Activated naive CD4-positive, alpha-beta T cell treated with anti-CD3 and anti-CD28 coated beads for 36 hours (primary cell): ENCODE data around the gene OPCML. TPM values are rescaled to one million over a fixed set of nuclear protein-coding genes. Genes with fewer than 3 reads are reported as not detected.

ENCODE experiments used
- CTCF ChIA-PET: fragments of 350-600 bp; sonication (Branson Sonifier 250); formaldehyde crosslinking; loops from one replicate; lab custom pipeline; 2021; ENCODE audit warnings: antibody characterized with exemption; lab: Charles Lee
- DNase-seq: peaks from one replicate; pipeline ENCODE4 v3.0.0-alpha.2; 2020
- H3K27ac Mint-ChIP-seq: one replicate; pipeline ENCODE4 v1.8.0; 2021; ENCODE audit warnings: mild to moderate bottlenecking, mixed read lengths
- H3K27me3 Mint-ChIP-seq: one replicate; pipeline ENCODE4 v1.8.0; 2021; ENCODE audit warnings: low read depth, mixed read lengths
- H3K36me3 Mint-ChIP-seq: one replicate; pipeline ENCODE4 v1.8.0; 2021; ENCODE audit warnings: low read depth, mixed read lengths
- H3K4me1 Mint-ChIP-seq: one replicate; pipeline ENCODE4 v1.8.0; 2021; ENCODE audit warnings: low read depth, mixed read lengths
- H3K4me3 Mint-ChIP-seq: one replicate; pipeline ENCODE4 v1.8.0; 2021; ENCODE audit warnings: mild to moderate bottlenecking, moderate library complexity, mixed read lengths
- H3K9me3 Mint-ChIP-seq: one replicate; pipeline ENCODE4 v1.8.0; 2021; ENCODE audit warnings: mixed read lengths
- intact Hi-C: fragments of 100-400 bp; cut with micrococcal nuclease; formaldehyde crosslinking; loops from one replicate; pipeline ENCODE4 v1.15.1; 2023
- total RNA-seq, 2 experiments: library from RNA; stranded (reverse); gene quantifications; one replicate each; pipeline ENCODE4 v1.2.3, GENCODE V29; 2021

The OPCML gene
- total RNA-seq, 2 experiments from 2014 or later, result not detected

GRCh38 chr11:132430429-132431062 lies 1101.8 kb downstream of the OPCML start:
- Mint-ChIP-seq H3K36me3 (no peaks in the 10 kb centered on the region), H3K27me3 (no peaks in the 10 kb centered on the region), H3K4me1 (no peaks in the 10 kb centered on the region), H3K9me3 (no peaks in the 10 kb centered on the region), H3K27ac (no peak overlapping the region), H3K4me3 (no peak overlapping the region)
- CTCF ChIA-PET, result no interaction called here
- DNase-seq, result no peak
- intact Hi-C loops, result no loop called here

- no peak overlapping the region for H3K4me3 Mint-ChIP-seq
- intact Hi-C loops, result no loop called here
- H3K27ac Mint-ChIP-seq, result no peak overlapping the region
- no peaks in the 10 kb centered on the region for H3K36me3 Mint-ChIP-seq
- DNase-seq, result no peak
- H3K9me3 Mint-ChIP-seq, result no peaks in the 10 kb centered on the region
- CTCF ChIA-PET, result no interaction called here
- H3K4me1 Mint-ChIP-seq, result no peaks in the 10 kb centered on the region
- H3K27me3 Mint-ChIP-seq, result no peaks in the 10 kb centered on the region
Observed at GRCh38 chr11:132429685-132430084, 1102.6 kb downstream of the OPCML start.

GRCh38 chr11:132427611-132428010 lies 1104.7 kb downstream of the OPCML start:
- CTCF ChIA-PET, result no interaction called here
- Mint-ChIP-seq H3K36me3 (no peaks in the 10 kb centered on the region), H3K27ac (no peak overlapping the region), H3K9me3 (no peaks in the 10 kb centered on the region), H3K4me3 (no peak overlapping the region), H3K27me3 (no peaks in the 10 kb centered on the region), H3K4me1 (no peaks in the 10 kb centered on the region)
- intact Hi-C loops, result no loop called here
- DNase-seq, result no peak

- no peak for DNase-seq
- CTCF ChIA-PET, result no interaction called here
- no peaks in the 10 kb centered on the region for H3K9me3 Mint-ChIP-seq
- intact Hi-C loops, result no loop called here
- H3K27me3 Mint-ChIP-seq, result no peaks in the 10 kb centered on the region
- no peaks in the 10 kb centered on the region for H3K36me3 Mint-ChIP-seq
- no peaks in the 10 kb centered on the region for H3K4me1 Mint-ChIP-seq
- H3K27ac Mint-ChIP-seq, result no peak overlapping the region
- H3K4me3 Mint-ChIP-seq, result no peak overlapping the region
Observed at GRCh38 chr11:132424433-132424832, 1107.9 kb downstream of the OPCML start.

- no peak for DNase-seq
- intact Hi-C loops, result no loop called here
- no peaks in the 10 kb centered on the region for H3K9me3 Mint-ChIP-seq
Observed at GRCh38 chr11:132423266-132423665, 1109.0 kb downstream of the OPCML start.

GRCh38 chr11:132422722-132423121 lies 1109.6 kb downstream of the OPCML start:
- H3K36me3 Mint-ChIP-seq, result no peaks in the 10 kb centered on the region
- intact Hi-C loops, result no loop called here
- H3K4me1 Mint-ChIP-seq, result no peaks in the 10 kb centered on the region
- H3K27me3 Mint-ChIP-seq, result no peaks in the 10 kb centered on the region
- H3K27ac Mint-ChIP-seq, result no peak overlapping the region
- H3K9me3 Mint-ChIP-seq, result no peaks in the 10 kb centered on the region
- DNase-seq, result no peak
- CTCF ChIA-PET, result no interaction called here
- no peak overlapping the region for H3K4me3 Mint-ChIP-seq

More at GRCh38 chr11:132423266-132423665, 1109.0 kb downstream of the OPCML start:
- H3K27ac Mint-ChIP-seq, result no peak overlapping the region
- H3K4me1 Mint-ChIP-seq, result no peaks in the 10 kb centered on the region
- no peak overlapping the region for H3K4me3 Mint-ChIP-seq
- no peaks in the 10 kb centered on the region for H3K27me3 Mint-ChIP-seq
- CTCF ChIA-PET, result no interaction called here
- H3K36me3 Mint-ChIP-seq, result no peaks in the 10 kb centered on the region

- CTCF ChIA-PET, result no interaction called here
- H3K4me3 Mint-ChIP-seq, result no peak overlapping the region
- intact Hi-C loops, result no loop called here
Observed at GRCh38 chr11:132421555-132421954, 1110.7 kb downstream of the OPCML start.

GRCh38 chr11:132414451-132414850 lies 1117.8 kb downstream of the OPCML start:
- Mint-ChIP-seq H3K9me3 (peaks cover 2% of the 10 kb centered on the region), H3K27ac (no peak overlapping the region), H3K4me3 (no peak overlapping the region), H3K27me3 (no peaks in the 10 kb centered on the region), H3K4me1 (no peaks in the 10 kb centered on the region), H3K36me3 (no peaks in the 10 kb centered on the region)
- CTCF ChIA-PET, result no interaction called here
- intact Hi-C loops, result no loop called here
- no peak for DNase-seq

More at GRCh38 chr11:132421555-132421954, 1110.7 kb downstream of the OPCML start:
- Mint-ChIP-seq H3K36me3 (no peaks in the 10 kb centered on the region), H3K27ac (no peak overlapping the region), H3K4me1 (no peaks in the 10 kb centered on the region), H3K27me3 (no peaks in the 10 kb centered on the region), H3K9me3 (no peaks in the 10 kb centered on the region)
- DNase-seq, result no peak

- Mint-ChIP-seq H3K27me3 (no peaks in the 10 kb centered on the region), H3K27ac (no peak overlapping the region), H3K4me1 (no peaks in the 10 kb centered on the region), H3K36me3 (no peaks in the 10 kb centered on the region), H3K4me3 (no peak overlapping the region), H3K9me3 (peaks cover 7% of the 10 kb centered on the region)
- CTCF ChIA-PET, result interaction anchor here (0.6 kb wide), 1 partner anchor 520 kb away, joined by 3 read pairs; no protein-coding TSS in a partner anchor
- intact Hi-C loops, result no loop called here
- DNase-seq, result no peak
Observed at GRCh38 chr11:132410383-132410782, 1121.9 kb downstream of the OPCML start.

GRCh38 chr11:132409573-132410355 lies 1122.5 kb downstream of the OPCML start:
- H3K9me3 Mint-ChIP-seq, result peaks cover 7% of the 10 kb centered on the region
- CTCF ChIA-PET, result interaction anchor here (0.6 kb wide), 1 partner anchor 519 kb away, joined by 3 read pairs; no protein-coding TSS in a partner anchor

GRCh38 chr11:132408877-132409276 lies 1123.4 kb downstream of the OPCML start:
- intact Hi-C loops, result no loop called here
- Mint-ChIP-seq H3K27me3 (no peaks in the 10 kb centered on the region), H3K9me3 (peaks cover 7% of the 10 kb centered on the region), H3K27ac (no peak overlapping the region), H3K4me3 (no peak overlapping the region), H3K4me1 (no peaks in the 10 kb centered on the region), H3K36me3 (no peaks in the 10 kb centered on the region)
- DNase-seq, result no peak
- CTCF ChIA-PET, result no interaction called here

More at GRCh38 chr11:132409573-132410355, 1122.5 kb downstream of the OPCML start:
- DNase-seq, result no peak
- Mint-ChIP-seq H3K27ac (no peak overlapping the region), H3K4me3 (no peak overlapping the region), H3K4me1 (no peaks in the 10 kb centered on the region), H3K27me3 (no peaks in the 10 kb centered on the region), H3K36me3 (no peaks in the 10 kb centered on the region)
- intact Hi-C loops, result no loop called here

- Mint-ChIP-seq H3K36me3 (no peaks in the 10 kb centered on the region), H3K27me3 (peaks cover 4% of the 10 kb centered on the region), H3K9me3 (peaks cover 6% of the 10 kb centered on the region), H3K4me3 (no peak overlapping the region), H3K27ac (no peak overlapping the region), H3K4me1 (no peaks in the 10 kb centered on the region)
- intact Hi-C loops, result no loop called here
- DNase-seq, result no peak
- CTCF ChIA-PET, result no interaction called here
Observed at GRCh38 chr11:132405728-132406127, 1126.6 kb downstream of the OPCML start.
